Nasal cavity respiratory epithelium epithelial cell of viscerocranial mucosa (primary cell): ENCODE data around the gene STUB1. TPM values are rescaled to one million over a fixed set of nuclear protein-coding genes. Genes with fewer than 3 reads are reported as not detected.

Experiments
- total RNA-seq: library from RNA; depleted of rRNA; stranded (reverse); fragments of >200 nt; gene quantifications from 2 replicates; pipeline ENCODE4 v1.2.3, GENCODE V29; 2014

The STUB1 gene
- total RNA-seq, result 119 and 126 TPM in 2 replicates

DNA sequence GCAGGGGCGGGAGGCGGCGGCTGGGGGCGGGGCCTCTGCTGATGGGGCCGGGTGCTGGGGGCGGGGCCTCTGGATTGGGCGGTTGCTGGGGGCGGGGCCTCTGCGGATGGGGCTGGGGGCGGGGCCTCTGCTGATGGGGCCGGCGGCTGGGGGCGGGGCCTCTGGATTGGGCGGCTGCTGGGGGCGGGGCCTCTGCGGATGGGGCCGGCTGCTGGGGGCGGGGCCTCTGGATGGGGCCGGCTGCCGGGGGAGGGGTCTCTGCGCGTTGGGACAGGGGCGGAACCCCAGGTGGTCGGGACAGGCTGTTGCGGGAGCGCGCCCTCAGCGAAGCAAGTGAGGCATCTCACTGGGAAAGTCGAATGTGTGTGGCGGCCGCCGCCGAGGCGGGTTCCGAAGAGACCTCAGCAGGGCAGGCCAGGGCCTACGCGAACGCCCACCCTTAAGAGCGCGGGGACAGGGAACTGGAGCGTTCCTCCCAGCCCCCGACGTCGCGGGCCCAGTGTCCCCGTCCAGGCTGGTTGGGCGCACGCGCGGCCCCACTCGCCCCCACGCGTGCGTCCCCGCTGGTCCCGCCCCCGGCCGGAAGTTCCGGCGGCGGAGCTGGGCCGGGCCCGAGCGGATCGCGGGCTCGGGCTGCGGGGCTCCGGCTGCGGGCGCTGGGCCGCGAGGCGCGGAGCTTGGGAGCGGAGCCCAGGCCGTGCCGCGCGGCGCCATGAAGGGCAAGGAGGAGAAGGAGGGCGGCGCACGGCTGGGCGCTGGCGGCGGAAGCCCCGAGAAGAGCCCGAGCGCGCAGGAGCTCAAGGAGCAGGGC, at the start of gene STUB1:
STUB1 (plus strand) TSS at position 597 of the 811 bp plus-strand sequence; CDS start at position 713, 116 bp downstream.

GRCh38 chr16:630815-631405, 49.3 kb upstream of the STUB1 start, which contains the start of gene WFIKKN1:
TSS of gene WFIKKN1 (plus strand) at chr16:630985. CDS start at chr16:631254, 269 bp downstream.

GRCh38 chr16:636206-637080, 43.8 kb upstream of the STUB1 start, which contains the start of gene METTL26:
TSS of gene METTL26 (minus strand) at chr16:636305. CDS start at chr16:636290, 15 bp downstream.

GRCh38 chr16:641326-642188, 38.7 kb upstream of the STUB1 start, which contains the start of gene MCRIP2:
TSS of gene MCRIP2 (plus strand) at chr16:641828. CDS start at chr16:641992, 164 bp downstream.

GRCh38 chr16:648781-649589, 31.2 kb upstream of the STUB1 start, which contains the start of gene WDR90:
TSS of gene WDR90 (plus strand) at chr16:649365. CDS start at chr16:649417, 52 bp downstream.

GRCh38 chr16:667780-668518, 12.3 kb upstream of the STUB1 start, which contains the start of gene RHOT2:
TSS of gene RHOT2 (plus strand) at chr16:668132. CDS start at chr16:668200, 68 bp downstream.

DNA sequence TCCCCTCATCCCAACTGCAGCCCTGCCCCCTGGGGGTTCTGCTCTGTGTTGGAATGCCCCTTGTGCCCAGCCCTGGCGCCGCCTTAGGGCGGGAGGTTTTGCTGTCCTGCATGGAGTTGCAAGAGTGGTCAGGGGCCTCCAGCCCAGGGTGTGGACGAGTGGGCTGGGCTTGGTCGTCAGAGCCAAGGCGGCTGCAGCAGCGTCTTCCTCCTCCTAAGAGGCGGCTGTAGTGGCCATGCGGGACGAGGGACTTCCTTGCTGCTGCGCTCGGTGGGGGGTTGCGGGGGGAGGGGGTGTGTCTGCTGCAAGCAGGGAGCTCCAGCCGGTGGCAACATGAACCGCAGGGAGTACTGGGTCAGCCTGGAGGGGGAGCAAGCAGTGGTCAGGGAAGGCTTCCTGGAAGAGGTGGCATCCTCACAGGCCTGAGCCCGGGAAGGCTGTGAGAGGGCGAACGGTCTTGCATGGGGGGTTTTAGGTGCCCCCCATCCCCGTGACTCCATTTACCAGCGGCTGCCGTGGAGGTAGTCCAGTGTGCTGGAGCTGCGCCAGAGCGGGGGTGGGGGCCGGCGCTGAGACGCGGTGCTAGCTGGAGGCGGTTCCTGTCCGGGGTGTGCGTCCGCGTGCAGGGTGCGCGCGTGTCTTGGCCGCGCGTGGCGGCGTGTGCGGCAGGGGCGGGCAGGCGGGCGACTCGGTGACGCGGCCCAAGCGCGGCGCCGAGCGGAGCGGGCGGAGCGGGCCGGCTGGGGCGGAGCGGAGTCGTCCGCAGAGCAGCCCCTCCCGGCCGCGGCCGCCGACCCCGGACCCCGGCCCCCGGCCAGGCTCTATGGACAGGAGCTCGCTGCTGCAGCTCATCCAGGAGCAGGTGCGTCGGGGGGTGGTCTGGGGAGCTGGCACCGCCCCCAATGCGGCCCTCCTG, 5.0 kb upstream of the STUB1 start, which contains the start of gene RHBDL1:
RHBDL1 (plus strand) TSS at position 704 of the 916 bp plus-strand sequence; CDS start at position 824, 120 bp downstream.

DNA sequence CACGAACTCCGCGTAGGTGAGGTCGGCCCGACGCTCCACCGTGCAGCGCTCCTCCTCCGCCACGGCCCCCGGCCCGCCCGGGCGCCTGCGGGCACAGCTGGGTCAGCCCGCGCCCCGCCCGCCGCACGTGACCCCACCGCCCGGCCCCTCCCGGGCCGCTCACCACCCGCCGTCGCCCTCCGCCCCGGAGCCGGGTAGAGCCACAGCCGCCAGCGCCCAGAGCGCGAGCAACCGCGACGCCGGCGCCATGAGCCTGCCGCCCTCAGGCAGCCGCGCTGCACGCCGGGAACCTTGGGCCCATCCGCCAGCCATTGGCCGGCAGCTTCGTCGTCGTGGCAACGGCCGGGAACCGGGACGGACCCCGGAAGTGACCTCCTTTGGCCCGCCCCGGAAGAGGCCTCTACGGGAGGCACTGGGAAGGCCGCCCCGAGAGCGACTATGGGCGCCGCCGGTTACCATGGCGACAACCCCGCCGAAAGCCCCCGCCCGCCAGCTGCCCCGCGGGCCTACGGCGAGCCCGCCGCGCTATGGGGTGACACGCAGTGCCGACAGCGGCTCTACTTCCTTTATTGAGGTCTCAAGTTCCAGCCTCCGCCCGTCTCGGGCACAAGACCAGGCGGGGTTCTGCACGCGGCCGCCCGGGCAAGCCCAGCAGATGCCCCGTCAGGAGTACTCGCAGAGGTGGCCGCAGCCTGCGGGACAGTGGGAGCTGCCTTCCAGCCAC, 4.0 kb downstream of the STUB1 start, which contains the start of gene JMJD8:
JMJD8 (minus strand) TSS at position 264 of the 724 bp plus-strand sequence; CDS start at position 249, 15 bp downstream.

GRCh38 chr16:705431-706188, 25.4 kb downstream of the STUB1 start, which contains the start of gene FBXL16:
TSS of gene FBXL16 (minus strand) at chr16:705801. CDS start at chr16:697405, 8,396 bp downstream.

GRCh38 chr16:714558-715476, 34.6 kb downstream of the STUB1 start, which contains the start of gene METRN:
TSS of gene METRN (plus strand) at chr16:715118. CDS start at chr16:715290, 172 bp downstream.

GRCh38 chr16:720990-721764, 41.0 kb downstream of the STUB1 start, which contains the start of gene ANTKMT:
TSS of gene ANTKMT (plus strand) at chr16:721146. CDS start at chr16:721275, 129 bp downstream.

GRCh38 chr16:726438-727290, 46.5 kb downstream of the STUB1 start, which contains the start of the genes CCDC78 and HAGHL:
TSS of gene CCDC78 (minus strand) at chr16:726443. CDS start at chr16:726367, 76 bp downstream.
TSS of gene HAGHL (plus strand) at chr16:727106. CDS start at chr16:727510, 404 bp downstream.

